GM12801 (cell line): ENCODE measurements around the gene RAB28.

Source experiments
- TF ChIP-seq, protein P1 (sequence below): IDR thresholded peaks from one replicate; pipeline ENCODE4 v1.5.1; 2011; ENCODE audit warnings: control low read depth; ENCODE audit not compliant: insufficient read length; ENCODE audit errors: extremely low read depth

The RAB28 gene

DNA sequence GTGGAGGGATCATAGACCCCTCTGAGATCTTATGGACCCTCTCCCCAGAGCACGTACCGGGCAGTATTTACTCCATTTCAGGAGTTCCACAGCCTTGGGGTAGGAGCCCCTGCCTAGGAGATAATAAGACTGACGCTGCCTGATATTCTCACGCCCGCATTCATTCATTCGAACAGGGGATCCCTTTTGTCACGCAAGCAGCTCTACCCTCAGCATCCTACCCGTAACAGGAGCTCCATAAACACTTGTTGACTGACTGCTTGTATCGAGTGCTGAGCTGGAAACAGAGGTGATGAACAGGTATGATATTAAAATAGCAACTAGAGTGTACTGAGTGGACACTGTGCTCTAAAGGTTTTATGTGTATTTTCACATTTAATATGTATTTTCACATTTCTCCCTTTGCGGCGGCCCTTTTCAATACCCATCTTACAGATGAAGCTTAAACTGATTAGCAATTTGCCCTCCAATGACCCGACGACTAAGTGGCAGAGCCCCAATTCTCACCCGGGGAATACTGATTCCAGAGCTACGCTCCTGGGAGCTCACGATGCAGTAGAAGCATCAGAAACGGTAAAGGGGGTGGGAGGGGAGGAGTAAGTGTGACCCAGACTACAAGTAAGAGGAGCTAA is 888 bp downstream of the RAB28 start:
- TF ChIP-seq, protein P1, sequence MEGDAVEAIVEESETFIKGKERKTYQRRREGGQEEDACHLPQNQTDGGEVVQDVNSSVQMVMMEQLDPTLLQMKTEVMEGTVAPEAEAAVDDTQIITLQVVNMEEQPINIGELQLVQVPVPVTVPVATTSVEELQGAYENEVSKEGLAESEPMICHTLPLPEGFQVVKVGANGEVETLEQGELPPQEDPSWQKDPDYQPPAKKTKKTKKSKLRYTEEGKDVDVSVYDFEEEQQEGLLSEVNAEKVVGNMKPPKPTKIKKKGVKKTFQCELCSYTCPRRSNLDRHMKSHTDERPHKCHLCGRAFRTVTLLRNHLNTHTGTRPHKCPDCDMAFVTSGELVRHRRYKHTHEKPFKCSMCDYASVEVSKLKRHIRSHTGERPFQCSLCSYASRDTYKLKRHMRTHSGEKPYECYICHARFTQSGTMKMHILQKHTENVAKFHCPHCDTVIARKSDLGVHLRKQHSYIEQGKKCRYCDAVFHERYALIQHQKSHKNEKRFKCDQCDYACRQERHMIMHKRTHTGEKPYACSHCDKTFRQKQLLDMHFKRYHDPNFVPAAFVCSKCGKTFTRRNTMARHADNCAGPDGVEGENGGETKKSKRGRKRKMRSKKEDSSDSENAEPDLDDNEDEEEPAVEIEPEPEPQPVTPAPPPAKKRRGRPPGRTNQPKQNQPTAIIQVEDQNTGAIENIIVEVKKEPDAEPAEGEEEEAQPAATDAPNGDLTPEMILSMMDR, result no peak

DNA sequence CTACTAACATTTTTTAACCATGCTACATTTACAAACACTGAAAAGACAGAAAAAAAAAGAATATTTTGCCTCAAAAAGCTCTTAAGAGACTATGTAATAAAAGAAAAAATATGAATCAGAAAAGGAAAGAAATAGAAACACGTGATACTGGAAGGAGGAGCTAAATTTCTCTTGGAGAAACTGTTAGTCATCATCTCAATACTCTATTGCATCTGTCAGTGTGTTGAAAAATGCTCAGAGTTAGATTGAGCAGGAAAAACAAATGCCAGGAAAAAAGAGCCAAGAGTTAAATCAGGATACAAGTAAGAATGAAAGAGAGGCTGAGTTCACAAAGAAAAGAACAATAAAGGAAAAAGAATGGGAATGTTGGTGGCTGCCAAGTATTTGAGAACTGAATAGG is 2.6 kb downstream of the RAB28 start:
- TF ChIP-seq, protein P1, result no peak

DNA sequence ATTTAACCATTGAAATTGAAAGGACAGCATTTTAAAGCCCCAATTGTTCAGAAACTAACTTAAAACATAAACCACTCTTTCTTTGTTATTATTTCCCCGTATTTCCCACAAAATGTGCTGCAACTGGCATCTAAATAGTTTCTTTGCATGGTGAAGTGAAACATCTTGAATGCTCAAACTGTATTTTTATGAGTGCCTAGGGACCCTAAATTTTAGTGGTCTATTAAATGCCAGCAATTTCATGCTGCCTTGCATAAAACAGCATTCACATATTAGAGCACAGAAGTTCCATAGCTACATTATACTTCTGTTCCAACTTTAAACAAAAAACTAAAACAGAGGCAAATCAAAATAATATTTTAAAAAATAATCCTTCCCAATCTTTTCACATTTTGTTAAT is 5.4 kb downstream of the RAB28 start:
- TF ChIP-seq, protein P1, result no peak

DNA sequence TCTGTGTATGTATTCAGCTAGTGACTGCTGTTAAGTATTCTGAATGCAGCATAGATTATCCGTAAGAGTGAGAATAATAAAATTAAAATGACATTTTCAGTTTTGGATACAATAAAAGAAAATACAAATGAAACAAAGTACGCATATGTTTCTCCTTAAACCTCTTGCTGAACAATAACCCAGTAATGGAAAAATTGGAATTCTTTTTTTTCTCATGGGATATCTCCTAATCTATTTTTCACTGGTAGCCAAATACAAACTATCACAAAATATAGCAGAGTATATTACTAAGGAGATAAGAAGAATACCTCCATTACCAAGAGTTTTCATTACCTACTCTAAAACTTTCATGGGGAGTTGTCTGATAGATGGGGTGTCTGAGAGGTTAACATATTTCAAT is 6.0 kb downstream of the RAB28 start:
- TF ChIP-seq, protein P1, result no peak

DNA sequence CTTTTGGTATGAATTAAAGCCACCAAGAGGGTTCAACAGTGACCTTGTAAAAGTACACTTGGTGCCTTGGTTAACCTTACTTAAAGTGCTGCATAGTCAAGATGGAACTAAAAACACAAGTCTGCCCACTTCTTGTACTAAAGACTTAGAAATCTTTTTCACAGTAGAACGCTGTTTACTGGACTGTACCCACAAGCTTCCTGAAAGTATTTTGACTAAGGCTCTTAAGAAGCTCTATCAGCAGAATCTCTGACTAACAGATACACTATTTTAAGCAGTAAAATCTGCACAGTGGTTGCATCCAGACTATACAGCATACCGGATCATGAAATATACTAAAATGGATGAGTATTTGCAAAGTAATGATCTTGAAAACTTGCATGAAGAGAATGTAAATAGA is 7.2 kb downstream of the RAB28 start:
- TF ChIP-seq, protein P1, result no peak

DNA sequence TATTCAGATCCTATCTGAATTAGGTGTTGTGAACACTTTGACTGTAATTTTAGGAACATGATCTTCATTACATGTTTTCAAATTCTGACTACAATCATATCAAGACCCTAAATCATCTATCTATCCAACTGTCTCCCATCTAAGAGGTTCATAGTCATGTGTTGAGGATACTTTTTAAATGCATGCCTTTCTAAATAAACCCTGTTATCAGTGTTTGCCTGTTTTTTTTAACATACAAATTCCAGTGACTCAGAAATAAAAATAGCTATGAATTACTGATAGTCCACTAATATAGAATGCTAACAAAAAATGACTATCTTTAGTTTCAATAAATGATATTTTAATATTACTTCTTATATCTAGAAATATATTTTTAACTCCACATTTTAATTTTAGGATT is 8.0 kb downstream of the RAB28 start:
- TF ChIP-seq, protein P1, result no peak

DNA sequence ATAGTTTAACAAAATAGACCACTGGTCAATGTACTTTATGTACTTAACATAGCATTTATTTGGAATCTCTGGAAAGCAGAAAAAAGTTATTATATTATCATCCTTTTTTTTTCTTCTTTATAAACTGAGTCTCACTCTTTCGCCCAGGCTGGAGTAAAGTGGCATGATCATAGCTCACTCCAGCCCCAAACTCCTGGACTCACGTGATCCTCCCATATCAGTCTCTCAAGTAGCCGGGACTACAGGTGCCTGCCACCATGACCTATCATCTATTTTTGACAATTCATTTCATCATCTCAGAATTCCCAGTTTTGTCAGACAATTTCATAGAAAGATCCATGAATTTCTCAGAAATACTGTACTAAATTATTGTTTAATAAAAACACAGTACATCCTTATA is 12.7 kb downstream of the RAB28 start:
- TF ChIP-seq, protein P1, result no peak
